ENCODE data around the gene CHST15. TPM values are rescaled to one million over a fixed set of nuclear protein-coding genes. Genes with fewer than 3 reads are reported as not detected.

Gene CHST15
- total RNA-seq, 1 donor from 2014 or later, result 148 TPM

- no peaks in the 10 kb centered on the region for H3K9me3 Mint-ChIP-seq (ENCODE audit: unreplicated experiment)
- no peak overlapping the region for H3K4me3 Mint-ChIP-seq (ENCODE audit: unreplicated experiment)
- H3K27ac Mint-ChIP-seq (ENCODE audit: unreplicated experiment), result no peak overlapping the region
- H3K4me1 Mint-ChIP-seq (ENCODE audit: unreplicated experiment), result peaks cover 16% of the 10 kb centered on the region
- H3K36me3 Mint-ChIP-seq (ENCODE audit: low read depth, unreplicated experiment), result peaks cover 38% of the 10 kb centered on the region
- peaks cover 8% of the 10 kb centered on the region for H3K27me3 Mint-ChIP-seq (ENCODE audit: unreplicated experiment)
- no peak for DNase-seq (ENCODE audit: low spot score)
- TF ChIP-seq, protein P1, sequence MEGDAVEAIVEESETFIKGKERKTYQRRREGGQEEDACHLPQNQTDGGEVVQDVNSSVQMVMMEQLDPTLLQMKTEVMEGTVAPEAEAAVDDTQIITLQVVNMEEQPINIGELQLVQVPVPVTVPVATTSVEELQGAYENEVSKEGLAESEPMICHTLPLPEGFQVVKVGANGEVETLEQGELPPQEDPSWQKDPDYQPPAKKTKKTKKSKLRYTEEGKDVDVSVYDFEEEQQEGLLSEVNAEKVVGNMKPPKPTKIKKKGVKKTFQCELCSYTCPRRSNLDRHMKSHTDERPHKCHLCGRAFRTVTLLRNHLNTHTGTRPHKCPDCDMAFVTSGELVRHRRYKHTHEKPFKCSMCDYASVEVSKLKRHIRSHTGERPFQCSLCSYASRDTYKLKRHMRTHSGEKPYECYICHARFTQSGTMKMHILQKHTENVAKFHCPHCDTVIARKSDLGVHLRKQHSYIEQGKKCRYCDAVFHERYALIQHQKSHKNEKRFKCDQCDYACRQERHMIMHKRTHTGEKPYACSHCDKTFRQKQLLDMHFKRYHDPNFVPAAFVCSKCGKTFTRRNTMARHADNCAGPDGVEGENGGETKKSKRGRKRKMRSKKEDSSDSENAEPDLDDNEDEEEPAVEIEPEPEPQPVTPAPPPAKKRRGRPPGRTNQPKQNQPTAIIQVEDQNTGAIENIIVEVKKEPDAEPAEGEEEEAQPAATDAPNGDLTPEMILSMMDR (IDR thresholded peaks at IDR 0.05; ENCODE audit: unreplicated experiment), result no peak
Observed at GRCh38 chr10:124030061-124030460, 63.3 kb downstream of the CHST15 start.

- no peak for DNase-seq (ENCODE audit: low spot score)
- H3K27ac Mint-ChIP-seq (ENCODE audit: unreplicated experiment), result no peak overlapping the region
- peaks cover 16% of the 10 kb centered on the region for H3K4me1 Mint-ChIP-seq (ENCODE audit: unreplicated experiment)
- H3K36me3 Mint-ChIP-seq (ENCODE audit: low read depth, unreplicated experiment), result peaks cover 38% of the 10 kb centered on the region
- TF ChIP-seq, protein P1 (IDR thresholded peaks at IDR 0.05; ENCODE audit: unreplicated experiment), result no peak
- H3K27me3 Mint-ChIP-seq (ENCODE audit: unreplicated experiment), result peaks cover 8% of the 10 kb centered on the region
- no peaks in the 10 kb centered on the region for H3K9me3 Mint-ChIP-seq (ENCODE audit: unreplicated experiment)
- no peak overlapping the region for H3K4me3 Mint-ChIP-seq (ENCODE audit: unreplicated experiment)
Observed at GRCh38 chr10:124029559-124029958, 63.8 kb downstream of the CHST15 start.

- Mint-ChIP-seq H3K27ac (ENCODE audit: unreplicated experiment) (no peak overlapping the region), H3K9me3 (ENCODE audit: unreplicated experiment) (no peaks in the 10 kb centered on the region), H3K36me3 (ENCODE audit: low read depth, unreplicated experiment) (peaks cover 43% of the 10 kb centered on the region), H3K4me3 (ENCODE audit: unreplicated experiment) (no peak overlapping the region), H3K27me3 (ENCODE audit: unreplicated experiment) (peaks cover 6% of the 10 kb centered on the region), H3K4me1 (ENCODE audit: unreplicated experiment) (peaks cover 16% of the 10 kb centered on the region)
- TF ChIP-seq, protein P1 (IDR thresholded peaks at IDR 0.05; ENCODE audit: unreplicated experiment), result no peak
- no peak for DNase-seq (ENCODE audit: low spot score)
Observed at GRCh38 chr10:124028700-124029480, 64.5 kb downstream of the CHST15 start.

DNA sequence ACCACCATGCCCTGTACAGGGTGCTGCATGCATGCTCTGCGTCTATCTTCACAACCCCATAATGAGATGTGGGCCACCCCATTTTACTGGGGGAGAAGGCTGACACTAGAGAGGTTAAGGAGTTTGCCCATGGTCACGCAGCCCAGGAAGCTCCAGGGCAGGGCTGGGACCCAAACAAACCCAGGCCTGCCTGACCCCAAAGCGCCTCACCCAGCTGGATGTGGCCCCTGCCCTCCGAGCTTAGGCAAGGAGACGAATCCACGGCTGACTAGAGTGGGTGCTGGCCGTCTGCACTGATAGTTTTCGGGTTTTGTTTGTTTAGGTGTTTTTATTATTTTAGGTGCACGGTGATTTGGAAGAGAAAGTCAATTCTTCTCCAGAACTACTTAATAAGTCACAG lies 65.7 kb downstream of the CHST15 start:
- Mint-ChIP-seq H3K4me3 (ENCODE audit: unreplicated experiment) (no peak overlapping the region), H3K9me3 (ENCODE audit: unreplicated experiment) (no peaks in the 10 kb centered on the region), H3K36me3 (ENCODE audit: low read depth, unreplicated experiment) (peaks cover 39% of the 10 kb centered on the region), H3K4me1 (ENCODE audit: unreplicated experiment) (peaks cover 13% of the 10 kb centered on the region), H3K27ac (ENCODE audit: unreplicated experiment) (no peak overlapping the region), H3K27me3 (ENCODE audit: unreplicated experiment) (peaks cover 8% of the 10 kb centered on the region)
- TF ChIP-seq, protein P1 (IDR thresholded peaks at IDR 0.05; ENCODE audit: unreplicated experiment), result no peak
- DNase-seq (ENCODE audit: low spot score), result no peak

GRCh38 chr10:124027031-124027611 lies 66.3 kb downstream of the CHST15 start:
- Mint-ChIP-seq H3K27ac (ENCODE audit: unreplicated experiment) (no peak overlapping the region), H3K9me3 (ENCODE audit: unreplicated experiment) (no peaks in the 10 kb centered on the region), H3K4me3 (ENCODE audit: unreplicated experiment) (no peak overlapping the region), H3K36me3 (ENCODE audit: low read depth, unreplicated experiment) (peaks cover 42% of the 10 kb centered on the region), H3K4me1 (ENCODE audit: unreplicated experiment) (peaks cover 13% of the 10 kb centered on the region), H3K27me3 (ENCODE audit: unreplicated experiment) (peaks cover 11% of the 10 kb centered on the region)
- TF ChIP-seq, protein P1 (IDR thresholded peaks at IDR 0.05; ENCODE audit: unreplicated experiment), result no peak
- no peak for DNase-seq (ENCODE audit: low spot score)

Data from endothelial cell (in vitro differentiated cells).